Spleen (tissue), 7 donors: ENCODE data around the gene SUGP2.

Experiments
- POLR2A ChIP-seq, 3 donors: fragments of 450-650 bp; IDR thresholded peaks; one replicate each; pipeline ENCODE4 v1.5.1; 2017; ENCODE audit warnings: antibody characterized with exemption in 3 of 3, mild to moderate bottlenecking in 1 of 3
- POLR2AphosphoS5 ChIP-seq, 3 donors: sonication (generic); formaldehyde crosslinking; IDR thresholded peaks; one replicate each; pipeline ENCODE4 v1.5.1; 2017; ENCODE audit warnings: antibody characterized with exemption in 3 of 3
- TF ChIP-seq, protein P1 (sequence below), 11 experiments: fragments of 200-600 bp in 7 of 11; fragments of 450-650 bp in 4 of 11; sonication (generic) in 4 of 11; IDR thresholded peaks in 8 of 11; conservative IDR thresholded peaks in 3 of 11; 1 replicate in 7 of 11; 2 replicates in 4 of 11; pipeline versions ENCODE4 v1.4.0 to v1.8.0; 2016 to 2021; ENCODE audit warnings: antibody characterized with exemption in 11 of 11, inconsistent platforms in 4 of 11, mild to moderate bottlenecking in 1 of 11
- donor health status: DM: no; HTN: no; CAD: no; lungs with moderate emphysema.
- donor health status: DM: no; HTN: no; CAD: no.
- donor health status: DM: no; HTN: no; CAD: no.

DNA sequence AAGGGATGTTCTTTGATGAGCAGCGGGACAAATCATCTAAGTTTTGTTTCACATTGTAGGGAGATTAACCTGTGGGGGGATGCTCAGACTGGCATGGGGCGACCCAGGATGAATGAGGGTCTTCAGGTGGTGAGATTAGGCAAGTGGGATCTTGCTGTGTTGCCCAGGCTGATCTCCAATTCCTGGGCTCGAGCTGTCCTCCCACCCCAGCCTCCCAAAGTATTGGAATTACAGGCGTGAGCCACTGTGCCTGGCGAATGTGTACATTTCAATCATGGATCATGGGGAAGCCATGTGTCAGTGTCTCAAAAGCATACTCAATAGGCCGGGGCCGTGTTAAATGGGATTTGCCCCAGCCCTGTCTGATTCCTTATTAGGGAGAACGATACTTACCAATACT is 38.6 kb upstream of the SUGP2 start:
- TF ChIP-seq, protein P1, sequence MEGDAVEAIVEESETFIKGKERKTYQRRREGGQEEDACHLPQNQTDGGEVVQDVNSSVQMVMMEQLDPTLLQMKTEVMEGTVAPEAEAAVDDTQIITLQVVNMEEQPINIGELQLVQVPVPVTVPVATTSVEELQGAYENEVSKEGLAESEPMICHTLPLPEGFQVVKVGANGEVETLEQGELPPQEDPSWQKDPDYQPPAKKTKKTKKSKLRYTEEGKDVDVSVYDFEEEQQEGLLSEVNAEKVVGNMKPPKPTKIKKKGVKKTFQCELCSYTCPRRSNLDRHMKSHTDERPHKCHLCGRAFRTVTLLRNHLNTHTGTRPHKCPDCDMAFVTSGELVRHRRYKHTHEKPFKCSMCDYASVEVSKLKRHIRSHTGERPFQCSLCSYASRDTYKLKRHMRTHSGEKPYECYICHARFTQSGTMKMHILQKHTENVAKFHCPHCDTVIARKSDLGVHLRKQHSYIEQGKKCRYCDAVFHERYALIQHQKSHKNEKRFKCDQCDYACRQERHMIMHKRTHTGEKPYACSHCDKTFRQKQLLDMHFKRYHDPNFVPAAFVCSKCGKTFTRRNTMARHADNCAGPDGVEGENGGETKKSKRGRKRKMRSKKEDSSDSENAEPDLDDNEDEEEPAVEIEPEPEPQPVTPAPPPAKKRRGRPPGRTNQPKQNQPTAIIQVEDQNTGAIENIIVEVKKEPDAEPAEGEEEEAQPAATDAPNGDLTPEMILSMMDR (IDR thresholded peaks at IDR 0.05 in 8 of 11, conservative IDR thresholded peaks at IDR 0.05 in 3 of 11), result no peak
- TF ChIP-seq POLR2A (IDR thresholded peaks at IDR 0.05), result no peak
- TF ChIP-seq POLR2AphosphoS5 (IDR thresholded peaks at IDR 0.05), result no peak
